Ascending aorta (tissue), 2 donors: ENCODE data around the gene C14orf132. TPM values are rescaled to one million over a fixed set of nuclear protein-coding genes. Genes with fewer than 3 reads are reported as not detected.

ENCODE experiments used
- DNase-seq, 2 donors: peaks; one replicate each; pipeline ENCODE4 v3.0.0-alpha.2; 2019; ENCODE audit warnings: low spot score in 2 of 2
- H3K27ac ChIP-seq, 2 donors: fragments of 200-600 bp; sonication (generic); one replicate each; pipeline ENCODE4 v1.5.1; 2016 to 2017; ENCODE audit warnings: mild to moderate bottlenecking in 1 of 2
- H3K27me3 ChIP-seq: fragments of 200-600 bp; sonication (generic); one replicate; pipeline ENCODE4 v1.5.1; 2017
- H3K36me3 ChIP-seq, 2 donors: fragments of 200-600 bp; sonication (generic); one replicate each; pipeline ENCODE4 v1.5.1; 2016
- H3K4me1 ChIP-seq, 2 donors: fragments of 200-600 bp; sonication (generic); one replicate each; pipeline ENCODE4 v1.5.1; 2016 to 2017; ENCODE audit warnings: mild to moderate bottlenecking in 1 of 2
- H3K4me3 ChIP-seq, 2 donors: fragments of 200-600 bp; sonication (generic); one replicate each; pipeline ENCODE4 v1.5.1; 2016 to 2017; ENCODE audit warnings: mild to moderate bottlenecking in 1 of 2
- H3K9me3 ChIP-seq, 2 donors: fragments of 200-600 bp; sonication (generic); one replicate each; pipeline ENCODE4 v1.5.1; 2016
- intact Hi-C: fragments of 100-400 bp; cut with DNase I; formaldehyde crosslinking; loops from one replicate; pipeline ENCODE4 v1.15.1; 2023
- total RNA-seq: library from RNA; depleted of rRNA; stranded (reverse); fragments of >200 nt; gene quantifications from one replicate; pipeline ENCODE4 v1.1.0, GENCODE V29; 2016
- TF ChIP-seq, protein P1 (sequence below), 3 experiments: fragments of 200-600 bp in 2 of 3; fragments of 450-650 bp in 1 of 3; sonication (generic) in 2 of 3; IDR thresholded peaks; one replicate each; pipeline ENCODE4 v1.5.1; 2016 to 2019; ENCODE audit warnings: antibody characterized with exemption in 3 of 3, mild to moderate bottlenecking in 1 of 3, moderate library complexity in 1 of 3

Gene C14orf132
- total RNA-seq, 1 donor from 2014 or later, result 23.9 TPM

- peaks cover 0 to 15% of the 10 kb centered on the region in 2 donors for H3K9me3 ChIP-seq
- no peaks in the 10 kb centered on the region for H3K27me3 ChIP-seq
- TF ChIP-seq, protein P1, sequence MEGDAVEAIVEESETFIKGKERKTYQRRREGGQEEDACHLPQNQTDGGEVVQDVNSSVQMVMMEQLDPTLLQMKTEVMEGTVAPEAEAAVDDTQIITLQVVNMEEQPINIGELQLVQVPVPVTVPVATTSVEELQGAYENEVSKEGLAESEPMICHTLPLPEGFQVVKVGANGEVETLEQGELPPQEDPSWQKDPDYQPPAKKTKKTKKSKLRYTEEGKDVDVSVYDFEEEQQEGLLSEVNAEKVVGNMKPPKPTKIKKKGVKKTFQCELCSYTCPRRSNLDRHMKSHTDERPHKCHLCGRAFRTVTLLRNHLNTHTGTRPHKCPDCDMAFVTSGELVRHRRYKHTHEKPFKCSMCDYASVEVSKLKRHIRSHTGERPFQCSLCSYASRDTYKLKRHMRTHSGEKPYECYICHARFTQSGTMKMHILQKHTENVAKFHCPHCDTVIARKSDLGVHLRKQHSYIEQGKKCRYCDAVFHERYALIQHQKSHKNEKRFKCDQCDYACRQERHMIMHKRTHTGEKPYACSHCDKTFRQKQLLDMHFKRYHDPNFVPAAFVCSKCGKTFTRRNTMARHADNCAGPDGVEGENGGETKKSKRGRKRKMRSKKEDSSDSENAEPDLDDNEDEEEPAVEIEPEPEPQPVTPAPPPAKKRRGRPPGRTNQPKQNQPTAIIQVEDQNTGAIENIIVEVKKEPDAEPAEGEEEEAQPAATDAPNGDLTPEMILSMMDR (IDR thresholded peaks at IDR 0.05), result no peak
- H3K36me3 ChIP-seq, result no peaks in the 10 kb centered on the region
- H3K4me1 ChIP-seq, result no peaks in the 10 kb centered on the region
- no peak for DNase-seq
- no peak overlapping the region for H3K4me3 ChIP-seq
- intact Hi-C loops, result no loop called here
- H3K27ac ChIP-seq, result no peak overlapping the region
Observed at GRCh38 chr14:96135285-96135684, 96.1 kb downstream of the C14orf132 start.

DNA sequence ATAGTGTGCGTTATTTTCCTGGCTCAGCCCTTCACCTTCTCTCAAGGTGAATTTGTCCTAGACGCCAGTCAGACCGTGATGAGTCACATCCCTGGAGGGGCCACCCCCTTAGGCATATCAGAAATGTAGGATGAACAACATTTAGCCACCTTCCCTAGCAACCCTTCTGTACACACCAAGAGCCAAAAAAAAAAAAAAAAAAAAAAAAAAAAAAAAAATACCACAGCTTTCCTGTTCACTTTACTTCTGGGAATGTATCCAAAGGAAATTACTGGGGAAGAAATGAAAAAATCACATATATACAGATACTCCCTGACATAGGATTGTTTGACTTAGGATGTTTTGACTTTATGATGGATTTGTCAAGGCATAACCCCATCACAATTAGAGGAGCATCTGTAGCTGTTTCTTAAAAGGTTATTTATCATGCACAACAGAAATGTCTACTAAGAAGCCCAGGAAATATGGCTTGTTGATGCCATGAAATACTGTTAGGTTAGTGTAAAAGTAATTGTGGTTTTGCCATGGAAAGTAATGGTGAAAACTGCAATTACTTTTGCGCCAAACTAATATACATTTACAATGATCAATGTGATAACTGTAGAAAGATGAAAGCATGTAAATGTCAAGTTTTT, 97.3 kb downstream of the C14orf132 start:
- DNase-seq, result no peak
- Histone ChIP-seq H3K27me3 (no peaks in the 10 kb centered on the region), H3K27ac (no peak overlapping the region), H3K36me3 (no peaks in the 10 kb centered on the region), H3K4me1 (no peaks in the 10 kb centered on the region), H3K4me3 (no peak overlapping the region), H3K9me3 (peaks cover 0 to 15% of the 10 kb centered on the region in 2 donors)
- TF ChIP-seq, protein P1 (IDR thresholded peaks at IDR 0.05), result no peak
- intact Hi-C loops, result no loop called here

DNA sequence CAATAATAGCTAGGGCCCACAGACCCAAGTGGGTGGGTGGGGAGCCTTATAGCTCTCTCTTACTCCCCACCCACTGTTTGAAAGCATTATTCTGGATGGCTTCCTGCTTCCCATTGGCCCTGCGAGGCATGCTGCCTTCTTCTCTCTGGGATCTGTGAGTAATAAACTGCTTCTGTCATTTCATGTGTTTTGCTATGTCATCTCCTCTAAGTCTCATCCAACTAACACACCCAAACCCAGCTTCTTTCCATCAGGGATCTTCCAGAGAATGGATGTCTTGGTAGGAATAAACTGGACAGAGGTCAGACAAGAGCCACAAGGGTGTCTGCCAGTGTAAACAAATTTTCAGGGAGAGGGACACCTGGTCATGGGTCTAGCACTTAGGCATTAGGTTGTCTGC, 99.1 kb downstream of the C14orf132 start:
- H3K9me3 ChIP-seq, result peaks cover 0 to 15% of the 10 kb centered on the region in 2 donors
- no peaks in the 10 kb centered on the region for H3K36me3 ChIP-seq
- H3K27ac ChIP-seq, result no peak overlapping the region
- intact Hi-C loops, result no loop called here
- DNase-seq, result no peak
- no peak overlapping the region for H3K4me3 ChIP-seq
- no peaks in the 10 kb centered on the region for H3K4me1 ChIP-seq
- no peaks in the 10 kb centered on the region for H3K27me3 ChIP-seq
- TF ChIP-seq, protein P1 (IDR thresholded peaks at IDR 0.05), result no peak

DNA sequence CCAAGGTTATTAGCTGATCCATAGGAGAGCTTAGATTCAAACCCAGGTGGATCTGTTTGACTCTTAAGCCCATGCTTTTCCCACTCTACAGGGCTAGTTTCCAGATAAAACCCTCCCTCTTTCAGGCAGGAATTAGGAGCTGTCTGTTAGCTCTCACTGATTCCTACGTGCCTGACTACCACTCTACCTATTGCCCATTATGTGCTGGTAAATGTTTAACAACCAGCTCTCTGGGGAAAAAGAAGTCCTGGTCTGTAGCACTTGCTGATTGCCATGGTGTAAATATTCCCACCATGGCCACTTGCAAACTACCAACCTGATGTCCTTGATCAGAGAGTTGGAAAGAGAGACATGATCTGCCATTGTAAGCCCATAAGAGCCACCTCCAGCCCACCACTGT, 100.0 kb downstream of the C14orf132 start:
- Histone ChIP-seq H3K9me3 (peaks cover 0 to 15% of the 10 kb centered on the region in 2 donors), H3K36me3 (no peaks in the 10 kb centered on the region), H3K4me3 (no peak overlapping the region), H3K27me3 (no peaks in the 10 kb centered on the region), H3K4me1 (no peaks in the 10 kb centered on the region), H3K27ac (no peak overlapping the region)
- DNase-seq, result no peak
- TF ChIP-seq, protein P1 (IDR thresholded peaks at IDR 0.05), result no peak
- intact Hi-C loops, result no loop called here

- H3K9me3 ChIP-seq, result peaks cover 0 to 15% of the 10 kb centered on the region in 2 donors
- no peak overlapping the region for H3K27ac ChIP-seq
- no peaks in the 10 kb centered on the region for H3K36me3 ChIP-seq
- no peak overlapping the region for H3K4me3 ChIP-seq
- intact Hi-C loops, result no loop called here
- H3K4me1 ChIP-seq, result no peaks in the 10 kb centered on the region
- no peaks in the 10 kb centered on the region for H3K27me3 ChIP-seq
- DNase-seq, result no peak
- TF ChIP-seq, protein P1 (IDR thresholded peaks at IDR 0.05), result no peak
Observed at GRCh38 chr14:96139879-96140278, 100.7 kb downstream of the C14orf132 start.

DNA sequence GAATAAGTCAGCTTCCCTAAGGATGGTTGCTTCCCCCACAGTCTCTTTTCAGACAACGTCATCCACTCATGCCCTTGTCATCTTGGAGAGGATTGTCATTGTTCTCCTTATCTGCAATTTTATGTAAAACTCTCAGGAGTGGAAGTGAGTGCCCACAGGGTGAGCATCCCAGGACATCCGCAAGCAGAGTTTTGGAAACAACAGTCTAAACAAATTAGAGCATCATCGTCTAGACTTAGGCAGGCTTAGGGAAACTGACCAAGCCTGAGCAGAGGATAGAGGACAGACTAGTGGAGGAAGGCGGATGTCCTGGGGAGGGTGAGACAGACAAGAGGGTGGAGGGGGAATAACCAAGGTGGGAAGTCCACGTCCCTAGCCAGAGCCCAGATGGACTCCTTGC, 101.8 kb downstream of the C14orf132 start:
- DNase-seq, result no peak
- Histone ChIP-seq H3K27ac (no peak overlapping the region), H3K4me1 (no peaks in the 10 kb centered on the region), H3K27me3 (no peaks in the 10 kb centered on the region), H3K36me3 (no peaks in the 10 kb centered on the region), H3K9me3 (peaks cover 0 to 15% of the 10 kb centered on the region in 2 donors), H3K4me3 (no peak overlapping the region)
- intact Hi-C loops, result no loop called here
- TF ChIP-seq, protein P1 (IDR thresholded peaks at IDR 0.05), result no peak
